ENCODE data around the gene CNTNAP4.

Gene CNTNAP4

GRCh38 chr16:76409706-76410105 is 132.5 kb downstream of the CNTNAP4 start:
- no peak for DNase-seq

GRCh38 chr16:76421571-76421970 is 144.4 kb downstream of the CNTNAP4 start:
- DNase-seq: no peak

- DNase-seq: no peak
Measured at GRCh38 chr16:76428858-76429257, 151.7 kb downstream of the CNTNAP4 start.

- DNase-seq: no peak
Measured at GRCh38 chr16:76441391-76441790, 164.2 kb downstream of the CNTNAP4 start.

- no peak for DNase-seq
Measured at GRCh38 chr16:76441876-76442275, 164.7 kb downstream of the CNTNAP4 start.

- no peak for DNase-seq
Measured at GRCh38 chr16:76443973-76444372, 166.8 kb downstream of the CNTNAP4 start.

GRCh38 chr16:76444832-76445231 is 167.6 kb downstream of the CNTNAP4 start:
- DNase-seq: no peak

GRCh38 chr16:76445815-76446214 is 168.6 kb downstream of the CNTNAP4 start:
- DNase-seq: no peak

- DNase-seq: no peak
Measured at GRCh38 chr16:76446251-76446650, 169.1 kb downstream of the CNTNAP4 start.

GRCh38 chr16:76450890-76451289 is 173.7 kb downstream of the CNTNAP4 start:
- no peak for DNase-seq

GRCh38 chr16:76455257-76455656 is 178.1 kb downstream of the CNTNAP4 start:
- no peak for DNase-seq

GRCh38 chr16:76456016-76456415 is 178.8 kb downstream of the CNTNAP4 start:
- DNase-seq: no peak

- DNase-seq: no peak
Measured at GRCh38 chr16:76459111-76459510, 181.9 kb downstream of the CNTNAP4 start.

- DNase-seq: no peak
Measured at GRCh38 chr16:76461836-76462235, 184.6 kb downstream of the CNTNAP4 start.

GRCh38 chr16:76464955-76465620 is 187.9 kb downstream of the CNTNAP4 start:
- no peak for DNase-seq

- DNase-seq: no peak
Measured at GRCh38 chr16:76466871-76467270, 189.7 kb downstream of the CNTNAP4 start.

GRCh38 chr16:76474048-76474447 is 196.8 kb downstream of the CNTNAP4 start:
- no peak for DNase-seq

- no peak for DNase-seq
Measured at GRCh38 chr16:76478105-76478504, 200.9 kb downstream of the CNTNAP4 start.

- DNase-seq: no peak
Measured at GRCh38 chr16:76483307-76483909, 206.2 kb downstream of the CNTNAP4 start.

GRCh38 chr16:76484020-76484419 is 206.8 kb downstream of the CNTNAP4 start:
- DNase-seq: no peak

GRCh38 chr16:76486740-76487139 is 209.5 kb downstream of the CNTNAP4 start:
- no peak for DNase-seq

- no peak for DNase-seq
Measured at GRCh38 chr16:76487411-76488064, 210.3 kb downstream of the CNTNAP4 start.

- DNase-seq: no peak
Measured at GRCh38 chr16:76488065-76488417, 210.8 kb downstream of the CNTNAP4 start.

GRCh38 chr16:76490036-76490639 is 212.9 kb downstream of the CNTNAP4 start:
- DNase-seq: no peak

Measured in hematopoietic multipotent progenitor cell treated with erythropoietin and hydrocortisone succinate and interleukin-3 and kit ligand, for 6 days (in vitro differentiated cells).